Measurements from ENCODE around the gene DLGAP1. TPM values are rescaled to one million over a fixed set of nuclear protein-coding genes. Genes with fewer than 3 reads are reported as not detected.

The DLGAP1 gene
- polyA plus RNA-seq, 1 of the 3 experiments (the other 2 are of a cell fraction), result not detected

GRCh38 chr18:4251873-4252272, 203.2 kb downstream of the DLGAP1 start (continued):
- no peak for TF ChIP-seq REST (IDR thresholded peaks at IDR 0.05; ENCODE audit: low read depth, low read length)
- TF ChIP-seq RXRA (IDR thresholded peaks at IDR 0.05; ENCODE audit: borderline replicate concordance, low read depth), result no peak
- no peak for TF ChIP-seq MAX (IDR thresholded peaks at IDR 0.05; ENCODE audit: low read depth)

- CTCF ChIA-PET, result no interaction called here
- Histone ChIP-seq H3K79me2 (ENCODE audit: insufficient read depth) (no peaks in the 10 kb centered on the region), H3K4me2 (no peak overlapping the region), H3K4me3 (ENCODE audit: low read depth in 2 of 2, low read length in 1 of 2) (no peak overlapping the region), H3K4me1 (ENCODE audit: control insufficient read depth in 1 of 2, insufficient read depth in 2 of 2, low read depth in 1 of 2, low read length in 1 of 2) (no peaks in the 10 kb centered on the region; a peak in 1 of 4 replicates), H3K9me3 (no peaks in the 10 kb centered on the region), H3K9ac (no peak overlapping the region), H4K20me1 (ENCODE audit: insufficient read depth) (no peaks in the 10 kb centered on the region), H3K36me3 (replicated peaks in 1 of 2; ENCODE audit: control insufficient read depth in 1 of 2, insufficient read depth in 2 of 2, low read length in 1 of 2) (no peaks in the 10 kb centered on the region), H3K27me3 (ENCODE audit: insufficient read depth) (no peaks in the 10 kb centered on the region), H2AFZ (ENCODE audit: low read depth) (no peak overlapping the region), H3K9me2 (no peaks in the 10 kb centered on the region), H3K27ac (ENCODE audit: low read depth in 2 of 2, low read length in 1 of 2) (no peak overlapping the region), H3F3A (replicated peaks; ENCODE audit: insufficient read depth) (no peaks in the 10 kb centered on the region)
- TF ChIP-seq POLR2AphosphoS5 (IDR thresholded peaks at IDR 0.05; ENCODE audit: low read depth, low read length) (no peak), SIN3A (IDR thresholded peaks at IDR 0.05; ENCODE audit: borderline replicate concordance, low read depth, low read length) (no peak), MXI1 (IDR thresholded peaks at IDR 0.05; ENCODE audit: low read depth, low read length) (no peak), MAX (IDR thresholded peaks at IDR 0.05; ENCODE audit: low read depth) (no peak), GABPA (IDR thresholded peaks at IDR 0.05; ENCODE audit: low read depth) (no peak), JUND (IDR thresholded peaks at IDR 0.05) (no peak), EZH2phosphoT487 (IDR thresholded peaks at IDR 0.05; ENCODE audit: borderline replicate concordance, low read depth) (no peak), RFX5 (IDR thresholded peaks at IDR 0.05; ENCODE audit: low read length) (no peak), NRF1 (IDR thresholded peaks at IDR 0.05; ENCODE audit: low read depth, low read length) (no peak), MEF2A (IDR thresholded peaks at IDR 0.05; ENCODE audit: borderline replicate concordance, low read depth) (no peak), RAD21 (IDR thresholded peaks at IDR 0.05; ENCODE audit: low read length) (no peak)
- DNase-seq, result no peak
- POLR2A ChIA-PET, result no interaction called here
- 0% methylated on average over 2 of the region's 2 CpGs for WGBS (ENCODE audit: low lambda C conversion rate)
Measured at GRCh38 chr18:4251206-4251605, 203.9 kb downstream of the DLGAP1 start.

- no peak overlapping the region for H3K4me3 ChIP-seq (ENCODE audit: low read depth in 2 of 2, low read length in 1 of 2)
- no peaks in the 10 kb centered on the region for H3F3A ChIP-seq (replicated peaks; ENCODE audit: insufficient read depth)
- H3K36me3 ChIP-seq (replicated peaks in 1 of 2; ENCODE audit: control insufficient read depth in 1 of 2, insufficient read depth in 2 of 2, low read length in 1 of 2), result no peaks in the 10 kb centered on the region
- H3K9me3 ChIP-seq, result no peaks in the 10 kb centered on the region
- H4K20me1 ChIP-seq (ENCODE audit: insufficient read depth), result no peaks in the 10 kb centered on the region
- H3K79me2 ChIP-seq (ENCODE audit: insufficient read depth), result no peaks in the 10 kb centered on the region
- CTCF ChIA-PET, result no interaction called here
- 3% methylated on average over 2 of the region's 2 CpGs for WGBS (ENCODE audit: low lambda C conversion rate)
- H3K9me2 ChIP-seq, result no peaks in the 10 kb centered on the region
- H3K27ac ChIP-seq (ENCODE audit: low read depth in 2 of 2, low read length in 1 of 2), result no peak overlapping the region
- no peaks in the 10 kb centered on the region for H3K27me3 ChIP-seq (ENCODE audit: insufficient read depth)
- TF ChIP-seq CHD2 (IDR thresholded peaks at IDR 0.05; ENCODE audit: low read length, partially characterized antibody), result no peak
- H2AFZ ChIP-seq (ENCODE audit: low read depth), result no peak overlapping the region
- no peak for DNase-seq
- no peak overlapping the region for H3K4me2 ChIP-seq
- POLR2A ChIA-PET, result no interaction called here
- no peak overlapping the region for H3K9ac ChIP-seq
- H3K4me1 ChIP-seq (ENCODE audit: control insufficient read depth in 1 of 2, insufficient read depth in 2 of 2, low read depth in 1 of 2, low read length in 1 of 2), result no peaks in the 10 kb centered on the region; a peak in 1 of 4 replicates
Measured at GRCh38 chr18:4250141-4250540, 205.0 kb downstream of the DLGAP1 start.
